ENCODE results near the gene GDPD3. TPM values are rescaled to one million over a fixed set of nuclear protein-coding genes. Genes with fewer than 3 reads are reported as not detected.

Gene GDPD3
- total RNA-seq, 1 donor from 2014 or later = 19.7 TPM

GRCh38 chr16:30066761-30067583, 46.4 kb downstream of the GDPD3 start:
- no peak for TF ChIP-seq CTCF (conservative IDR thresholded peaks at IDR 0.05)
- Mint-ChIP-seq H3K36me3 (peaks cover 23% of the 10 kb centered on the region), H3K4me1 (ENCODE audit: unreplicated experiment) (peaks cover 9% of the 10 kb centered on the region), H3K27ac (peak overlapping the region; percentile 96), H3K4me3 (peak overlapping the region; percentile 92), H3K27me3 (no peaks in the 10 kb centered on the region), H3K9me3 (no peaks in the 10 kb centered on the region)
- DNase-seq (ENCODE audit: extremely low spot score, unreplicated experiment) = no peak

GRCh38 chr16:30065943-30066760, 47.2 kb downstream of the GDPD3 start:
- H3K36me3 Mint-ChIP-seq = peaks cover 22% of the 10 kb centered on the region
- H3K9me3 Mint-ChIP-seq = no peaks in the 10 kb centered on the region
- peak overlapping the region; percentile 96 for H3K27ac Mint-ChIP-seq
- H3K4me1 Mint-ChIP-seq (ENCODE audit: unreplicated experiment) = peaks cover 8% of the 10 kb centered on the region
- no peaks in the 10 kb centered on the region for H3K27me3 Mint-ChIP-seq
- no peak for DNase-seq (ENCODE audit: extremely low spot score, unreplicated experiment)
- no peak for TF ChIP-seq CTCF (conservative IDR thresholded peaks at IDR 0.05)
- peak overlapping the region; percentile 92 for H3K4me3 Mint-ChIP-seq

GRCh38 chr16:30065102-30065942, 48.0 kb downstream of the GDPD3 start, which contains the start of gene ALDOA:
TSS of gene ALDOA (plus strand) at chr16:30065760. CDS start at chr16:30066898, 1,138 bp downstream.
- peaks cover 16% of the 10 kb centered on the region for H3K4me1 Mint-ChIP-seq (ENCODE audit: unreplicated experiment)

GRCh38 chr16:30064729-30065101, 48.6 kb downstream of the GDPD3 start:
- no peak for DNase-seq (ENCODE audit: extremely low spot score, unreplicated experiment)
- Mint-ChIP-seq H3K36me3 (peaks cover 22% of the 10 kb centered on the region), H3K9me3 (no peaks in the 10 kb centered on the region), H3K4me1 (ENCODE audit: unreplicated experiment) (peaks cover 17% of the 10 kb centered on the region), H3K27me3 (no peaks in the 10 kb centered on the region), H3K4me3 (peak overlapping the region; percentile 92), H3K27ac (peak overlapping the region; percentile 96)
- TF ChIP-seq CTCF (conservative IDR thresholded peaks at IDR 0.05) = no peak

More at GRCh38 chr16:30065102-30065942, 48.0 kb downstream of the GDPD3 start, which contains the start of gene ALDOA:
- Mint-ChIP-seq H3K4me3 (peak within 1 kb of the TSS; percentile 92), H3K27me3 (no peaks in the 10 kb centered on the region), H3K9me3 (no peaks in the 10 kb centered on the region), H3K27ac (peak within 1 kb of the TSS; percentile 96), H3K36me3 (peaks cover 24% of the 10 kb centered on the region)
- TF ChIP-seq CTCF (conservative IDR thresholded peaks at IDR 0.05) = no peak
- DNase-seq (ENCODE audit: extremely low spot score, unreplicated experiment) = peak; percentile 95
